ENCODE results near the gene EPC1. TPM values are rescaled to one million over a fixed set of nuclear protein-coding genes. Genes with fewer than 3 reads are reported as not detected.
"Not testable (repeated sequence)": the region's sequence is repeated elsewhere in the genome, so short reads cannot be mapped to it uniquely, and the experiment has no call there.

EPC1 gene
- polyA plus RNA-seq, 2 of the 4 experiments (the other 2 are of a cell fraction) = 14.7 to 47.2 TPM

DNA sequence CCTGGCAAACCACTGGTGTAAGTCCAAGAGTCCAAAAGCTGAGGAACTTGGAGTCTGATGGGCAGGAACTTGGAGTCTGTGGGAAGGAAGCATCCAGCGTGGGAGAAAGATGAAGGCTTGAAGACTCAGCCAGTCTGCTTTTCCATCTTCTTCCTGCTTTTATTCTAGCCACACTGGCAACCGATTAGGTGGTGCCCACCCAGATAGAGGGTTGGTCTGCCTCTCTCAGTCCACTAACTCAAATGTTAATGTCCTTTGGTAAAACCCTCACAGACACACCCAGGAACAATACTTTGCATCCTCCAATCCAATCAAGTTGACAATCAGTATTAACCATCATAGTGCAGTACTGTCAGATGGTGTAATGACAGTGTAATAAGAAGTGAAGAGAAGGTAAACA is 119.2 kb downstream of the EPC1 start:
- DNase-seq (ENCODE audit: low read depth in 1 of 2, low spot score in 1 of 2) (no peak), FAIRE-seq (no peak), ATAC-seq (0 out of 6 replicates have a peak, but pooled peaks of 1 of the 2 experiments have one; percentile 34)
- WGBS (ENCODE audit: missing lambda C conversion rate) = 67% methylated on average over 2 of the region's 2 CpGs
- ChIA-PET POLR2A (no interaction called here), CTCF (interaction anchor here (1.2 to 1.8 kb wide), 2 partner anchors 15 to 118 kb away, joined by 3 to 4 read pairs; no protein-coding TSS in a partner anchor)
- Histone ChIP-seq H3K27ac (no peak overlapping the region), H3K4me2 (no peak overlapping the region), H3K4me3 (no peak overlapping the region), H3K9me3 (0 out of 3 replicates have a peak, but pooled peaks cover 4% of the 10 kb centered on the region), H3K4me1 (no peaks in the 10 kb centered on the region)
- TF ChIP-seq KDM5A (IDR thresholded peaks at IDR 0.05) = no peak

DNA sequence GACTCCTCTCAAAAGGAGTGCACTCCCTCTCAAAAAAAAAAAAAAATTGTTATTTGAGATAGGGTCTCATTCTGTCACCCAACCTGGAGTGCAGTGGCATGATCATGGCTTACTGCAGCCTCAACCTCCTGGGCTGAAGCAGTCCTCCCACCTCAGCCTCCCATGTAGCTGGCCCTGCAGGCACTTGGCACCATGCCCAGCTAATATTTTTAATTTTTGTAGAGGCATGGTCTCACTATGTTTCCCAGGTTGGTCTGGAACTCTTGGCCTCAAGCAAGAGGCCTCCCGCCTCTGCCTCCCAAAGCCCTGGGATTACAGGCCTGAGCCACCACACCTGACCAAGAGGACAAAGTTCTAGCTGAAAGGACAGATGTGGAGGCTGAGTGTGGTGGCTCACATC is 120.3 kb downstream of the EPC1 start:
- no peak overlapping the region for H3K27ac ChIP-seq
- no peak for FAIRE-seq
- ChIA-PET POLR2A (no interaction called here), CTCF (interaction anchor here (0.7 kb wide), 1 partner anchor 40 kb away, joined by 3 read pairs; no protein-coding TSS in a partner anchor)
- 100% methylated on average over 1 of the region's 1 CpG for WGBS (ENCODE audit: missing lambda C conversion rate)
- H3K4me1 ChIP-seq = no peaks in the 10 kb centered on the region
- TF ChIP-seq EP300 (IDR thresholded peaks at IDR 0.05) (no peak), JUN (IDR thresholded peaks at IDR 0.05) (no peak), GATA3 (IDR thresholded peaks at IDR 0.05; ENCODE audit: borderline replicate concordance) (no peak), ZNF302 (CRISPR knock-in tag; IDR thresholded peaks at IDR 0.05) (no peak), HOXA7 (CRISPR knock-in tag; IDR thresholded peaks at IDR 0.05) (no peak), CBX8 (IDR thresholded peaks at IDR 0.05) (no peak), ESRRA (IDR thresholded peaks at IDR 0.05; ENCODE audit: borderline replicate concordance, low read length) (no peak), CEBPB (IDR thresholded peaks at IDR 0.05) (no peak), EHMT2 (IDR thresholded peaks at IDR 0.05; ENCODE audit: low read depth) (no peak)
- TF ChIP-seq, protein P1, sequence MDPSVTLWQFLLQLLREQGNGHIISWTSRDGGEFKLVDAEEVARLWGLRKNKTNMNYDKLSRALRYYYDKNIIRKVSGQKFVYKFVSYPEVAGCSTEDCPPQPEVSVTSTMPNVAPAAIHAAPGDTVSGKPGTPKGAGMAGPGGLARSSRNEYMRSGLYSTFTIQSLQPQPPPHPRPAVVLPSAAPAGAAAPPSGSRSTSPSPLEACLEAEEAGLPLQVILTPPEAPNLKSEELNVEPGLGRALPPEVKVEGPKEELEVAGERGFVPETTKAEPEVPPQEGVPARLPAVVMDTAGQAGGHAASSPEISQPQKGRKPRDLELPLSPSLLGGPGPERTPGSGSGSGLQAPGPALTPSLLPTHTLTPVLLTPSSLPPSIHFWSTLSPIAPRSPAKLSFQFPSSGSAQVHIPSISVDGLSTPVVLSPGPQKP (IDR thresholded peaks at IDR 0.05; ENCODE audit: low read depth, low read length) = no peak
- TF ChIP-seq, protein P2, sequence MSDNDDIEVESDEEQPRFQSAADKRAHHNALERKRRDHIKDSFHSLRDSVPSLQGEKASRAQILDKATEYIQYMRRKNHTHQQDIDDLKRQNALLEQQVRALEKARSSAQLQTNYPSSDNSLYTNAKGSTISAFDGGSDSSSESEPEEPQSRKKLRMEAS (IDR thresholded peaks at IDR 0.05) = no peak
- DNase-seq (ENCODE audit: low read depth in 1 of 2, low spot score in 1 of 2) = no peak
- no peak overlapping the region for H3K4me3 ChIP-seq
- 0 out of 3 replicates have a peak, but pooled peaks cover 5% of the 10 kb centered on the region for H3K9me3 ChIP-seq
- no peak for ATAC-seq
- H3K4me2 ChIP-seq = no peak overlapping the region

DNA sequence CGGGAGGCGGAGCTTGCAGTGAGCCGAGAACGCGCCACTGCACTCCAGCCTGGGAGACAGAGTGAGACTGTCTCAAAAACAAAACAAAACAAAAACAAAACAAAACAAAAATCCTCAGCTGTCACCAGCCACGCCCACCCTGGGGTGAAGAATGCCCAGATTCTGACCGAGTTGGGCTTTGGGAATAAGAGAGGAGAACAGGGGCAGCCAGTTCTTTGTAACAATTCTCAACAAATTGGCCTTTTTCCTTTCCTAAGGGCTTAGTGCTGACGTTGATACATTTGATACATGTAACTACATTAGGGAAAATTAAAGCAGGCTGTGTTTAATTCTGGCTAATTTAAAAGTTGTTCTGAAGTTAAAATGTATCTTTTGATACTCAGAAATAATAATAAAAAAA is 121.0 kb downstream of the EPC1 start:
- no peak for TF ChIP-seq TP53 (CRISPR knock-in tag; IDR thresholded peaks at IDR 0.05)
- no peak for TF ChIP-seq JUNB (IDR thresholded peaks at IDR 0.05)
- no peak for TF ChIP-seq RFX5 (IDR thresholded peaks at IDR 0.05)
- TF ChIP-seq RARB (CRISPR knock-in tag; IDR thresholded peaks at IDR 0.05) = no peak
- TF ChIP-seq KDM5A (IDR thresholded peaks at IDR 0.05) = no peak
- TF ChIP-seq POLR2A (IDR thresholded peaks at IDR 0.05; ENCODE audit: low read length) = no peak
- TF ChIP-seq KDM1A (IDR thresholded peaks at IDR 0.05; ENCODE audit: low read depth) = no peak
- no peak for TF ChIP-seq MAFK (IDR thresholded peaks at IDR 0.05; ENCODE audit: partially characterized antibody)
- TF ChIP-seq, protein P3, sequence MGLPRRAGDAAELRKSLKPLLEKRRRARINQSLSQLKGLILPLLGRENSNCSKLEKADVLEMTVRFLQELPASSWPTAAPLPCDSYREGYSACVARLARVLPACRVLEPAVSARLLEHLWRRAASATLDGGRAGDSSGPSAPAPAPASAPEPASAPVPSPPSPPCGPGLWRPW (IDR thresholded peaks at IDR 0.05) = no peak
- TF ChIP-seq GATA3 (IDR thresholded peaks at IDR 0.05; ENCODE audit: borderline replicate concordance) = no peak
- no peak for TF ChIP-seq EHMT2 (IDR thresholded peaks at IDR 0.05; ENCODE audit: low read depth)
- Histone ChIP-seq H3K9me3 (0 out of 3 replicates have a peak, but pooled peaks cover 5% of the 10 kb centered on the region), H3K4me2 (no peak overlapping the region), H3K4me1 (no peaks in the 10 kb centered on the region), H3K27ac (no peak overlapping the region), H3K4me3 (no peak overlapping the region)
- 72% methylated on average over 8 of the region's 8 CpGs for WGBS (ENCODE audit: missing lambda C conversion rate)
- ATAC-seq (no peak), FAIRE-seq (no peak), DNase-seq (ENCODE audit: low read depth in 1 of 2, low spot score in 1 of 2) (no peak)
- ChIA-PET POLR2A (no interaction called here), CTCF (interaction anchor here (0.7 to 1.3 kb wide), 3 partner anchors 18 to 39 kb away, joined by 3 to 5 read pairs (median 3); no protein-coding TSS in a partner anchor)

DNA sequence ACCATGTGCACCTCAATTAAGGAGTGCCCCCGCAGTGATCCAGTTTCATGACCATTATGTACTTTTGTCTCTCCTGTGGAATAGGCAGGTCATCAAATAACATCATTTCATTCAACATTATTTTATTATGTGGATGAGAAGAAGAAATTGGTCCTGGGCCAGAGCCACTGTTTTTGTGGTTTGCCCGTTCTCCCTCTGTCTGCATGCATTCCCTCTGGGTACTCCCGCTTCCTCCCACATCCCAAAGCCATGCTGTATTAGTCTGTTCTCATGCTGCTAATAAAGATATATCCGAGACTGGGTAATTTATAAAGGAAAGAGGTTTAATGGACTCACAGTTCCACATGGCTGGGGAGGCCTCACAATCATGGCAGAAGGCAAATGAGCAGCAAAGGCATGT is 124.6 kb downstream of the EPC1 start:
- not testable (repeated sequence) for H3K27ac ChIP-seq; ATAC-seq; H3K4me2 ChIP-seq; H3K9me3 ChIP-seq; H3K4me1 ChIP-seq; DNase-seq (ENCODE audit: low read depth in 1 of 2, low spot score in 1 of 2); FAIRE-seq; H3K4me3 ChIP-seq
- WGBS (ENCODE audit: missing lambda C conversion rate) = 83% methylated on average over 4 of the region's 4 CpGs
- CTCF ChIA-PET = interaction anchor here (0.8 to 2.1 kb wide), 2 partner anchors 31 to 32 kb away, joined by 3 to 6 read pairs; no protein-coding TSS in a partner anchor
- POLR2A ChIA-PET = interaction anchor here (0.6 kb wide), 1 partner anchor 641 kb away, joined by 3 read pairs; no protein-coding TSS in a partner anchor

DNA sequence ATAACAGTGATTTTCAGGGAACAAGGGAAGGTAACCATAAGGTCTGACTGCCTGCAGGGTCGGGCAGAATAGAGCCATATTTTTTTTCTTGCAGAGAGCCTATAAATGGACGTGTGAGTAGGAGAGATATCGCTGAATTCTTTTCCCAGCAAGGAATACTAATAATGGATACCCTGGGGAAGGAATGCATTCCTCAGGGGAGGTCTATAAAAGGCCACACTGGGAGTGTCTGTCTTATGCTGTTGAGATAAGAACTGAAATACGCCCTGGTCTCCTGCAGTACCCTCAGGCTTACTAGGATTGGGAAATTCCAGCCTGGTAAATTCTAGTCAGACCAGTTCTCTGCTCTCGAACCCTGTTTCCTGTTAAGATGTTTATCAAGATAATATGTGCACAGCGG is 127.8 kb downstream of the EPC1 start:
- POLR2A ChIA-PET; H3K4me2 ChIP-seq; ATAC-seq; DNase-seq (ENCODE audit: low read depth in 1 of 2, low spot score in 1 of 2); FAIRE-seq; H3K4me1 ChIP-seq; H3K4me3 ChIP-seq; H3K27ac ChIP-seq; H3K9me3 ChIP-seq: not testable (repeated sequence)
- 48% methylated on average over 6 of the region's 6 CpGs for WGBS (ENCODE audit: missing lambda C conversion rate)
- CTCF ChIA-PET = interaction anchor here (1.1 to 2.3 kb wide), 2 partner anchors 8 to 127 kb away, joined by 3 to 17 read pairs; no protein-coding TSS in a partner anchor

DNA sequence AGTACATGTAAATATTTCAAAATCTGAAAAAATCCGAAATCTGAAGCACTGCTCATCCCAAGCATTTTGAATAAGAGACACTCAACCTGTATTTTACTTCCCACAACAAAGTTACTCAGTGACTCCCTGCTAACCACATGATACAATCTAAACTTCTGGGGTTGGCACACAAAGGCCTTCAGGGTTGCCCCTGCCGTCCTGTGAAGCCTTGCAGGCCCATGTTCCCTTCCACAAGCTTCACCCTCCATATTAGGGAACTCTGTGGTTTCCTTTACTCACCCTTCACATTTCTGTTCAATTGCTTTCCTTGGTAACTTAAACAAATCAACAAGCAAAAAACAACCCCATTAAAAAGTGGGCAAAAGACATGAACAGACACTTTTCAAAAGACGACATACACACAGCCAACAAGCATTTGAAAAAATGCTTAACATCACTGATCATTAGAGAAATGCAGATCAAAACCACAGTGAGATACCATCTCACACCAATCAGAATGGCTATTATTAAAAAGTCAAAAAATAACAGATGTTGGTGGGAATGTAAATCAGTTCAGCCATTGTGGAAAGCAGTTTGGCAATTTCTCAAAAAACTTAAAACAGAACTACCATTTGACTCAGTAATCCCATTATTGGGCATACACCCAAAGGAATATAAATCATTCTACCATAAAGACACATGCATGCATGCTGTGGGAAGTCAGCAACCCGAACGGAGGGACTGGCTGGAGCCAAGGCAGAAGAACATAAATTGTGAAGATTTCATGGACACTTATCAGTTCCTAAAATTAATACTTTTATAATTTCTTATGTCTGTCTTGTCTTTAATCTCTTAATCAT is 128.5 kb downstream of the EPC1 start:
- CTCF ChIA-PET = interaction anchor here (2.3 kb wide), 1 partner anchor 8 kb away, joined by 17 read pairs; no protein-coding TSS in a partner anchor
- H3K9me3 ChIP-seq; H3K27ac ChIP-seq; H3K4me1 ChIP-seq; DNase-seq (ENCODE audit: low read depth in 1 of 2, low spot score in 1 of 2); H3K4me3 ChIP-seq; POLR2A ChIA-PET; H3K4me2 ChIP-seq; ATAC-seq; FAIRE-seq: not testable (repeated sequence)
- 47% methylated on average over 5 of the region's 5 CpGs for WGBS (ENCODE audit: missing lambda C conversion rate)

Data from A549 (cell line).